ENCODE measurements around the gene TBC1D7. TPM values are rescaled to one million over a fixed set of nuclear protein-coding genes. Genes with fewer than 3 reads are reported as not detected.

The TBC1D7 gene
- total and polyA plus RNA-seq, 2 of the 4 experiments (the other 2 are of a cell fraction) = 14.3 to 22.6 TPM

GRCh38 chr6:13371421-13372072 lies 43.2 kb upstream of the TBC1D7 start:
- Histone ChIP-seq H3K4me2 (ENCODE audit: low read depth, low read length) (no peak overlapping the region), H3K79me1 (ENCODE audit: low read depth in 1 of 2, low read length in 2 of 2) (peaks cover 0 to 3% of the 10 kb centered on the region in 2 experiments; a peak in 2 of 4 replicates), H2AFZ (replicated peaks; ENCODE audit: low read length, poor library complexity) (no peak overlapping the region), H3K9ac (ENCODE audit: low read depth, low read length) (no peak overlapping the region), H2AK5ac (ENCODE audit: low read depth, low read length) (no peak overlapping the region), H4K20me1 (ENCODE audit: insufficient read depth, low read length) (no peaks in the 10 kb centered on the region), H3K4me1 (ENCODE audit: control insufficient read depth, insufficient read depth, low read length) (peaks cover 4% of the 10 kb centered on the region; the same call in 1 of the 2 replicates), H2BK15ac (ENCODE audit: low read depth, low read length) (no peak overlapping the region; the same call in 2 of the 3 replicates), H3K14ac (replicated peaks; ENCODE audit: low read depth, low read length) (no peak overlapping the region), H3K18ac (ENCODE audit: low read depth, low read length) (no peak overlapping the region; the same call in 1 of the 2 replicates), H3K23ac (ENCODE audit: low read depth, low read length) (peak overlapping the region; percentile 7; the same call in 1 of the 2 replicates), H3K27me3 (ENCODE audit: control insufficient read depth, insufficient read depth, low read length) (no peaks in the 10 kb centered on the region), H3K4ac (ENCODE audit: low read depth, low read length) (no peak overlapping the region), H2AK9ac (replicated peaks; ENCODE audit: low read depth, low read length, poor library complexity) (no peak overlapping the region), H3K9me1 (ENCODE audit: insufficient read depth, low read length) (peaks cover 4% of the 10 kb centered on the region; the same call in 1 of the 2 replicates), H3K9me3 (ENCODE audit: control insufficient read depth, insufficient read depth, low read length) (no peaks in the 10 kb centered on the region), H3K4me3 (ENCODE audit: insufficient read depth, low read depth, low read length) (no peak overlapping the region), H4K91ac (ENCODE audit: insufficient read depth, low read depth, low read length) (no peak overlapping the region), H4K8ac (ENCODE audit: low read depth in 2 of 2, low read length in 2 of 2) (no peak overlapping the region; a peak in 1 of 4 replicates), H2BK5ac (ENCODE audit: low read depth, low read length, poor library complexity, severe bottlenecking) (no peak overlapping the region), H3K56ac (ENCODE audit: extremely low read depth, insufficient read depth, low read length) (no peak overlapping the region), H4K5ac (ENCODE audit: low read depth, low read length) (no peak overlapping the region), H3K36me3 (ENCODE audit: control insufficient read depth, insufficient read depth, low read length) (no peaks in the 10 kb centered on the region), H2BK20ac (ENCODE audit: low read depth, low read length) (no peak overlapping the region), H3K27ac (ENCODE audit: insufficient read depth, low read length) (no peak overlapping the region), H2BK120ac (ENCODE audit: low read depth, low read length) (no peak overlapping the region)
- dilution Hi-C loops (cut with HindIII; ENCODE audit: low sequenced_read_pairs, unreplicated experiment) = no loop called here
- WGBS, 2 experiments (ENCODE audit: extremely low coverage in 2 of 2, insufficient read length in 1 of 2) = 67% methylated on average over 1 of the region's 9 CpGs; no CpG with 5 or more reads in 1 of the 2 experiments
- intact Hi-C loops (cut with micrococcal nuclease) = no loop called here
- BruUV-seq (replicated peaks) = no TSS peak
- CTCF ChIA-PET = no interaction called here
- TF ChIP-seq CHD1 (IDR thresholded peaks at IDR 0.05; ENCODE audit: low read depth, low read length) (no peak), CEBPB (IDR thresholded peaks at IDR 0.05; ENCODE audit: low read depth, low read length) (no peak), USF2 (IDR thresholded peaks at IDR 0.05; ENCODE audit: low read depth, low read length) (no peak), MAZ (IDR thresholded peaks at IDR 0.05; ENCODE audit: borderline replicate concordance, low read depth, low read length) (no peak), ELK1 (IDR thresholded peaks at IDR 0.05; ENCODE audit: borderline replicate concordance, low read depth, low read length) (no peak), POLR2A (IDR thresholded peaks at IDR 0.05; ENCODE audit: low read depth, low read length) (no peak), CTCF (conservative IDR thresholded peaks at IDR 0.05; ENCODE audit: low read depth, low read length) (no peak), RFX5 (IDR thresholded peaks at IDR 0.05; ENCODE audit: low read depth, low read length) (no peak), RCOR1 (IDR thresholded peaks at IDR 0.05; ENCODE audit: insufficient replicate concordance, low read length) (no peak), MXI1 (IDR thresholded peaks at IDR 0.05; ENCODE audit: borderline replicate concordance, low read depth, low read length) (no peak), NFE2L2 (IDR thresholded peaks at IDR 0.05; ENCODE audit: low read depth, low read length) (no peak), BHLHE40 (IDR thresholded peaks at IDR 0.05; ENCODE audit: low read depth, low read length) (no peak), RAD21 (IDR thresholded peaks at IDR 0.05; ENCODE audit: low read length) (no peak), SMC3 (IDR thresholded peaks at IDR 0.05; ENCODE audit: low read depth, low read length) (no peak), FOS (IDR thresholded peaks at IDR 0.05; ENCODE audit: low read depth, low read length) (no peak), MAFK (IDR thresholded peaks at IDR 0.05; ENCODE audit: low read depth, low read length) (no peak)
- POLR2A ChIA-PET (ENCODE audit: unreplicated experiment) = no interaction called here
- ATAC-seq (ENCODE audit: low read depth) (no peak), DNase-seq (no peak)
- in situ Hi-C loops (cut with MboI; ENCODE audit: low sequenced_read_pairs) = no loop called here
